Measurements from ENCODE around the gene RPH3AL. TPM values are rescaled to one million over a fixed set of nuclear protein-coding genes. Genes with fewer than 3 reads are reported as not detected.

Gene RPH3AL
- total RNA-seq, 3 donors from 2014 or later (not counting 1 experiment from before 2014, with no cell fraction given), result 7.2 to 9.9 (median 7.9) TPM

DNA sequence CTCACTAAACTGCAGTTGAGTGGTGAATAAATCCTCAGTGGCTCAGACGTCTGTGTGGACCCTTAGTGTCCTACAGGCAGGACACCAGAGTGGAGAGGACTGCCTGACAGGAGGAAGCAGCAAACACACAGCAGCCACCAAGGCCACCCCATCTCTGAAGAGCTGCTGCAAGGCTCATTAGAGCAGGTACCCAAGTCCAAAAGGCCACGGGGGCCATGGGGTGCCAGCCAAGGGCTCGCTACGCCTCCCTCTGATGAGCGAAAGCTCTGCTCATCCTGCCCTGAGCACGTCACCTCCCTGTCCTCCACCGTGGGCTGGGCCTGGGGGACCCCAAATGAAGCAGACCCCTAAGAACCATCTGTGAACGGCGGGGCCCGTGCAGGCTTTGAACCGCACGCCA lies 101.1 kb downstream of the RPH3AL start:
- intact Hi-C loops (cut with micrococcal nuclease), result no loop called here
- no peak overlapping the region for H3K27ac Mint-ChIP-seq
- H3K9me3 ChIP-seq (ENCODE audit: control insufficient read depth, insufficient read depth, low read length), result no peaks in the 10 kb centered on the region
- H3K27ac ChIP-seq (ENCODE audit: low read length), result no peak overlapping the region
- DNase-seq, result peak in 1 of 2 donors; percentile 5
- no peak for ATAC-seq
- H3K4me1 Mint-ChIP-seq, result peaks cover 0 to 5% of the 10 kb centered on the region in 2 donors
- TF ChIP-seq, protein P1, sequence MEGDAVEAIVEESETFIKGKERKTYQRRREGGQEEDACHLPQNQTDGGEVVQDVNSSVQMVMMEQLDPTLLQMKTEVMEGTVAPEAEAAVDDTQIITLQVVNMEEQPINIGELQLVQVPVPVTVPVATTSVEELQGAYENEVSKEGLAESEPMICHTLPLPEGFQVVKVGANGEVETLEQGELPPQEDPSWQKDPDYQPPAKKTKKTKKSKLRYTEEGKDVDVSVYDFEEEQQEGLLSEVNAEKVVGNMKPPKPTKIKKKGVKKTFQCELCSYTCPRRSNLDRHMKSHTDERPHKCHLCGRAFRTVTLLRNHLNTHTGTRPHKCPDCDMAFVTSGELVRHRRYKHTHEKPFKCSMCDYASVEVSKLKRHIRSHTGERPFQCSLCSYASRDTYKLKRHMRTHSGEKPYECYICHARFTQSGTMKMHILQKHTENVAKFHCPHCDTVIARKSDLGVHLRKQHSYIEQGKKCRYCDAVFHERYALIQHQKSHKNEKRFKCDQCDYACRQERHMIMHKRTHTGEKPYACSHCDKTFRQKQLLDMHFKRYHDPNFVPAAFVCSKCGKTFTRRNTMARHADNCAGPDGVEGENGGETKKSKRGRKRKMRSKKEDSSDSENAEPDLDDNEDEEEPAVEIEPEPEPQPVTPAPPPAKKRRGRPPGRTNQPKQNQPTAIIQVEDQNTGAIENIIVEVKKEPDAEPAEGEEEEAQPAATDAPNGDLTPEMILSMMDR (IDR thresholded peaks at IDR 0.05), result no peak
- no peaks in the 10 kb centered on the region for H3K27me3 Mint-ChIP-seq (ENCODE audit: low read depth in 2 of 2)
- 91% methylated on average over 12 of the region's 12 CpGs for WGBS (ENCODE audit: insufficient coverage)
- H3K4me1 ChIP-seq (ENCODE audit: control insufficient read depth, insufficient read depth, low read length), result no peaks in the 10 kb centered on the region
- no peaks in the 10 kb centered on the region for H3K36me3 Mint-ChIP-seq
- no peak overlapping the region for H3K4me3 Mint-ChIP-seq
- H3K36me3 ChIP-seq (ENCODE audit: control insufficient read depth, insufficient read depth, low read length), result no peaks in the 10 kb centered on the region
- no peaks in the 10 kb centered on the region for H3K9me3 Mint-ChIP-seq
- H3K27me3 ChIP-seq (ENCODE audit: control insufficient read depth, insufficient read depth, low read length), result no peaks in the 10 kb centered on the region
- no peak overlapping the region for H3K4me3 ChIP-seq (ENCODE audit: low read length)

DNA sequence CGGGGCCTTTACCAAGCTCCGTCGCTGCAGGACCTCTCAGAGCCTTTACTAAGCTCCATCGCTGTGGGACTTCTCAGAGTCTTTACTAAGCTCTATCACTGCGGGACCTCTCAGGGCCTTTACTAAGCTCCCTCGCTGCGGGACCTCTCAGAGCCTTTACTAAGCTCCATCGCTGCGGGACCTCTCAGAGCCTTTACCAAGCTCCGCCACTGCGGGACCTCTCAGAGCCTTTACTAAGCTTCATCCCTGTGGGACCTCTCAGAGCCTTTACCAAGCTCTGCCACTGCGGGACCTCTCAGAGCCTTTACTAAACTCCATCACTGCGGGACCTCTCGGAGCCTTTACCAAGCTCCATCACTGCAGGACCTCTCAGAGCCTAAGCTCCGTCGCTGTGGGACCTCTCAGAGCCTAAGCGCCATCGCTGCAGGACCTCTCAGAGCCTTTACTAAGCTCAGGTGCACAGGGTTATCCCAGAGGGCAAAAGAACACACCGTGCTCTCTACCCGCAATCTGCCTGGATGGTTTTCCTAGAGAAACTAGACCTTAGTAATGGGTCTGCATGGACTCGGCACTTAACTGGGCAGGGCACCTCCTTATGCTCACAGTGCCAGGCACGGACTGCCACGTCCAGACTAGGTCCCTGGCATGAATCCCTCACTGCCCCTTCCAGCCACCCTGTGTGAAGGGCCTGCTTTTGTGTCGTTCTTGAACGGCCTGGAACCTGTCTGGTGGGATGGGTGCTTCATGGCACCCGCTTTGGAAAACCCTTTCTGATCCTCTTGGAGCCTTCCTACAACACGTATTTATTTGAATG lies 101.9 kb downstream of the RPH3AL start:
- DNase-seq, result peak in 1 of 2 donors; percentile 4
- no peaks in the 10 kb centered on the region for H3K9me3 Mint-ChIP-seq
- peaks cover 0 to 5% of the 10 kb centered on the region in 2 donors for H3K4me1 Mint-ChIP-seq
- H3K27me3 Mint-ChIP-seq (ENCODE audit: low read depth in 2 of 2), result no peaks in the 10 kb centered on the region
- no peak overlapping the region for H3K4me3 Mint-ChIP-seq
- no peak overlapping the region for H3K4me3 ChIP-seq (ENCODE audit: low read length)
- H3K27ac ChIP-seq (ENCODE audit: low read length), result no peak overlapping the region
- WGBS (ENCODE audit: insufficient coverage), result 93% methylated on average over 27 of the region's 27 CpGs
- H3K27ac Mint-ChIP-seq, result no peak overlapping the region
- H3K36me3 ChIP-seq (ENCODE audit: control insufficient read depth, insufficient read depth, low read length), result no peaks in the 10 kb centered on the region
- H3K4me1 ChIP-seq (ENCODE audit: control insufficient read depth, insufficient read depth, low read length), result no peaks in the 10 kb centered on the region
- H3K9me3 ChIP-seq (ENCODE audit: control insufficient read depth, insufficient read depth, low read length), result no peaks in the 10 kb centered on the region
- TF ChIP-seq, protein P1 (IDR thresholded peaks at IDR 0.05), result no peak
- no peak for ATAC-seq
- intact Hi-C loops (cut with micrococcal nuclease), result no loop called here
- H3K36me3 Mint-ChIP-seq, result no peaks in the 10 kb centered on the region
- no peaks in the 10 kb centered on the region for H3K27me3 ChIP-seq (ENCODE audit: control insufficient read depth, insufficient read depth, low read length)

DNA sequence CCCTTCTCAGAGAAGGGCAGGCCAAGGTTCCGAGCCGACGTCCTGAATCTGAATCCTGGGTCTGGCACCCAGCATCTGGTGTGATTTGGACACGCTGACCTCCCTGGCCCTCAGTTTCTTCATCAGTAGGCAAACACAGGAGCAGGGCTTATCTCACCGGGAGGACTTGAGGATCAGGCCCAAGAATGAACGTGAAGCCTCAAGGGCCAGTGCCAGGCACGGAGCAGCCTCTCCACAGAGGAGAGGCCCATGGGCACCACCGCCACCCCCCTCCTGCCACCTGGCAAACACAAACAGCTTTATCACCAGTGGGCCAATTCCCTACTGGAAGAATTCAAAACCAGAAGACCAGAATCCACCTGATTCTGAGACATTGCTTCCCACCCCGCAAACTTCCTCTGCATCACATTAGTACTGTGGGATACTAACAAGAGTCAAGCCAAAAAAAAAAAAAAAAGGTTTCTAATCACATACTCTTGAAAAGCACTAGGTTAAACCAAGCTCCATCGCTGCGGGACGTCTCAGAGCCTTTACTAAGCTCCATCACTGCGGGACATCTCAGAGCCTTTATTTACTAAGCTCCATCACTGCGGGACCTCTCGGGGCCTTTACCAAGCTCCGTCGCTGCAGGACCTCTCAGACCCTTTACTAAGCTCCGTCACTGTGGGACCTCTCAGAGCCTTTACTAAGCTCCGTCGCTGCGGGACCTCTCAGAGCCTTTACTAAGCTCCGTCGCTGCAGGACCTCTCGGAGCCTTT lies 103.2 kb downstream of the RPH3AL start:
- no peaks in the 10 kb centered on the region for H3K4me1 ChIP-seq (ENCODE audit: control insufficient read depth, insufficient read depth, low read length)
- no peak overlapping the region for H3K27ac Mint-ChIP-seq
- no peak for ATAC-seq
- TF ChIP-seq, protein P1 (IDR thresholded peaks at IDR 0.05), result no peak
- no peaks in the 10 kb centered on the region for H3K27me3 Mint-ChIP-seq (ENCODE audit: low read depth in 2 of 2)
- H3K36me3 Mint-ChIP-seq, result no peaks in the 10 kb centered on the region
- intact Hi-C loops (cut with micrococcal nuclease), result no loop called here
- no peaks in the 10 kb centered on the region for H3K27me3 ChIP-seq (ENCODE audit: control insufficient read depth, insufficient read depth, low read length)
- peak in 1 of 2 donors; percentile 5 for DNase-seq
- 90% methylated on average over 24 of the region's 24 CpGs for WGBS (ENCODE audit: insufficient coverage)
- no peaks in the 10 kb centered on the region for H3K36me3 ChIP-seq (ENCODE audit: control insufficient read depth, insufficient read depth, low read length)
- no peaks in the 10 kb centered on the region for H3K9me3 ChIP-seq (ENCODE audit: control insufficient read depth, insufficient read depth, low read length)
- no peak overlapping the region for H3K4me3 ChIP-seq (ENCODE audit: low read length)
- H3K4me3 Mint-ChIP-seq, result no peak overlapping the region
- no peak overlapping the region for H3K27ac ChIP-seq (ENCODE audit: low read length)
- peaks cover 0 to 5% of the 10 kb centered on the region in 2 donors for H3K4me1 Mint-ChIP-seq
- no peaks in the 10 kb centered on the region for H3K9me3 Mint-ChIP-seq

All from natural killer cell (primary cell).